IPS-18c (cell line): ENCODE measurements around the gene CCSER1.

Source experiments
- H3K4me3 ChIP-seq: 2 replicates; pipeline ENCODE4 v1.7.0; 2013; ENCODE audit warnings: low read depth, mild to moderate bottlenecking, low read length, moderate library complexity; ENCODE audit not compliant: insufficient read depth
- H3K9me3 ChIP-seq: one replicate; pipeline ENCODE4 v1.6.1; 2013; ENCODE audit warnings: mild to moderate bottlenecking, low read length, moderate library complexity; ENCODE audit not compliant: control insufficient read depth, insufficient read depth

The CCSER1 gene

GRCh38 chr4:90171491-90171890 lies 44.3 kb downstream of the CCSER1 start:
- H3K4me3 ChIP-seq = no peak overlapping the region
- no peaks in the 10 kb centered on the region for H3K9me3 ChIP-seq

DNA sequence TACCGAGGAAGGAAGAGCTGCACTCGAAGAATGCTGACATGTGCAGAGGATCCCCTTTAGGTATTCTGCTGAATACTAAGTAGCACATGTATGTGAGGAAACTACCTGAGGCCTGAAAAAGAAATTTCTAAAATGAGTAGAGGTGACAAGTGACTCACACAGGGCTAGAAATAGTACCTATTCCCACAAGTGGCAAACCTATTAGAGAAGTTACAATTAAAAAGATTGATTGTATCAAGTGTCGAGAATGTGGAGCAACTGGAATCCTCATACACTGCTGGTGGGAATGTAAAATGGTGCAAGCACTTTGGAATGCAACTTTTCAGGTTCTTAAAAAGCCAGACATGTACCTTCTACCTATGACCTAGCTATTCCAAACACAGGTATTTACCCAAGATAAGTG lies 47.4 kb downstream of the CCSER1 start:
- Histone ChIP-seq H3K9me3 (no peaks in the 10 kb centered on the region), H3K4me3 (no peak overlapping the region)

DNA sequence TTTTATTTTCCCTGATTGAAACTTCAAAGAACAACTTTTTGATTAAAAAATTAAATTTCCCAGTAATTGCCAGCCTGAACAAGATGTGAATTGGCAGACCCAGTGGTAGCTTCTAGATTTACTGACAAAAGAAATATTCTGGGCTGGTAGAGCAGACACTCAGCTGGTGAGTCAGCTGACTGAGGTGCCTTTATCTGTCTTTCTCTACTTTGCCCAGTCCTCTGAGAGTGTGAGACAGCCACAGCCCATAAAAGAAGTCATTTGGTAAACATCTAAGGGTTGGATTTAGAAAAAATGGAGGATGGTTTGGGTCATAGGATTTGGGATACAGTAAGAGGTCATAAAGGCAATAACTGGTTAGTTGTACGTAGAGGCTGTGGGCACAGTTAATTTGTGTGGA lies 54.5 kb downstream of the CCSER1 start:
- Histone ChIP-seq H3K9me3 (no peaks in the 10 kb centered on the region), H3K4me3 (no peak overlapping the region)

GRCh38 chr4:90183254-90183653 lies 56.1 kb downstream of the CCSER1 start:
- Histone ChIP-seq H3K4me3 (no peak overlapping the region), H3K9me3 (no peaks in the 10 kb centered on the region)

- H3K9me3 ChIP-seq = no peaks in the 10 kb centered on the region
- no peak overlapping the region for H3K4me3 ChIP-seq
Observed at GRCh38 chr4:90184560-90184959, 57.4 kb downstream of the CCSER1 start.

- no peaks in the 10 kb centered on the region for H3K9me3 ChIP-seq
- no peak overlapping the region for H3K4me3 ChIP-seq
Observed at GRCh38 chr4:90185416-90185815, 58.2 kb downstream of the CCSER1 start.

- Histone ChIP-seq H3K9me3 (no peaks in the 10 kb centered on the region), H3K4me3 (no peak overlapping the region)
Observed at GRCh38 chr4:90186229-90186628, 59.0 kb downstream of the CCSER1 start.

- Histone ChIP-seq H3K9me3 (no peaks in the 10 kb centered on the region), H3K4me3 (no peak overlapping the region)
Observed at GRCh38 chr4:90187148-90187884, 60.1 kb downstream of the CCSER1 start.

- Histone ChIP-seq H3K4me3 (no peak overlapping the region), H3K9me3 (no peaks in the 10 kb centered on the region)
Observed at GRCh38 chr4:90189178-90189577, 62.0 kb downstream of the CCSER1 start.

DNA sequence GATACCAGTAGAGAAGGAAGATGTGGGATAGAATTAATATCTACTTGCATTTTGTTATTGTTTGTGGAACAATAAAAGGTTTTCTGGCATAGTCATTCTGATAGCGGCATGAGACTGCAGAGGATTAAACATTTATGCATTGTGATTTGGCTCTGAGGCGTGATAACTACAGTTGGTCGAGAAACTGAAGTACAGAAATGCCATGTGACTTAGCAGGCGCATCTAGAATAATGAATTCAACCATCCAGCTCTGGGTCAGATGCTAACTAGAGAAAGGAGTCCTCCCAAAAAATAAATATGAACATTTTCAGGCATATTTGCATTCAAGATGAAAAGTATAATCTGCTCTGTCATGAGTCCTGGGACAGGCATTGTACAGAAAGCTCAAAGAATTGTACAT lies 62.8 kb downstream of the CCSER1 start:
- Histone ChIP-seq H3K4me3 (no peak overlapping the region), H3K9me3 (no peaks in the 10 kb centered on the region)

DNA sequence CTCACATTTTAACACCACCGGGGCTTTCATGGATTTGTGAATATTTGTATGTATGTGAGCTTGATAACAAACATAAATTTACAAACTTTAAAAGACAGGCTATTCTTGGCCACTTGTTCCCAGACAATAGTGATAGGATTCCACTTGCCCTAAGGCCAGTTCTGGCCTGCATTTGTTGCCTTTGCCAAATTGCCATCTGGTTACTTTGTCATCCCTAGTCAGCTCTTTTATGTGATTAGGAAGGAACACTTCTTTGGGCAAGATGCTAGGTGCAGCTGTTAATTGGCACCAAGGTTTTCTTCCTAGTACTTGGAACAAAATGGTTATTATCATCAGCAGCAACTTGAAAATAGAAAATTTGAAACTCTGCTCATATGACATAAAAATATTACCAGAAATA lies 63.3 kb downstream of the CCSER1 start:
- H3K9me3 ChIP-seq = no peaks in the 10 kb centered on the region
- no peak overlapping the region for H3K4me3 ChIP-seq

- Histone ChIP-seq H3K4me3 (no peak overlapping the region), H3K9me3 (no peaks in the 10 kb centered on the region)
Observed at GRCh38 chr4:90198086-90198847, 71.1 kb downstream of the CCSER1 start.

DNA sequence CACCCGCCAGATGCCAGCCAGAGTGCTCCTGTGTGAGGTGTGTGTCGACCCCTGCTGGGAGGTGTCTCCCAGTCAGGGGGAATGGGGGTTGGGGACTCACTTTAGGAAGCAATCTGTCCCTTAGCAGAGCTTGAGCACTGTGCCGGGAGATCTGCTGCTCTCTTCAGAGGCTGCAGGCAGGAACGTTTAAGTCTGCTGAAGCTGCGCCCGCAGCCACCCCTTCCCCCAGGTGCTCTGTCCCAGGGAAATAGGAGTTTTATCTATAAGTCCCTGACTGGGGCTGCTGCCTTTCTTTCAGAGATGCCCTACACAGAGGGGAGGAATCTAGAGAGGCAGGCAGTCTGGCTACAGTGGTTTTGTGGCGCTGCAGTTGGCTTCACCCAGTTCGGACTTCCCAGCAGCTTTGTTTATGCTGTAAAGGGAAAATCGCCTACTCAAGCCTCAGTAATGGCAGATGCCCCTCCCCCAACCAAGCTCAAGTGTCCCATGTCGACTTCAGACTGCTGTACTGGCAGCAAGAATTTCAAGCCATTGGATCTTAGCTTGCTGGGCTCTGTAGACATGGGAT lies 80.8 kb downstream of the CCSER1 start:
- H3K4me3 ChIP-seq = no peak overlapping the region
- no peaks in the 10 kb centered on the region for H3K9me3 ChIP-seq

DNA sequence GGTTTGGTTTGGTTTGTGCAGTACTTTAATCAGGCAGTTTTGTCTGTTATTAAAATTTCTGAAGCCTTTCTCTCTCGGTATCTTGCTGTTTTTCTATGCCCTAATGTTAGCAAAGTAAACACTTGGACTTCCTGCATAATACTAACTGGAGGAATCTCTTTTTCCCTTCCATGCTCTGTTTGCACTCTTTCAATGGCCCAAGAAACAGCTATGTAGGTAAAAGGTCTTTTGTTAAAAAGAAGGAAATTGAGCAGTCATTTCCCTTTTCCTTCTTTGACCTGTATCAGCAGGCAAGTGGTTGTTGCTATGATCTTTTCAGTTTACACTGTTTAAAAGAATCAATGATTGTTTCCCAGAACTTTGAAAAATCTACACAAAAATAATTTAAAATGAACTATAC lies 82.7 kb downstream of the CCSER1 start:
- H3K9me3 ChIP-seq = no peaks in the 10 kb centered on the region
- no peak overlapping the region for H3K4me3 ChIP-seq

DNA sequence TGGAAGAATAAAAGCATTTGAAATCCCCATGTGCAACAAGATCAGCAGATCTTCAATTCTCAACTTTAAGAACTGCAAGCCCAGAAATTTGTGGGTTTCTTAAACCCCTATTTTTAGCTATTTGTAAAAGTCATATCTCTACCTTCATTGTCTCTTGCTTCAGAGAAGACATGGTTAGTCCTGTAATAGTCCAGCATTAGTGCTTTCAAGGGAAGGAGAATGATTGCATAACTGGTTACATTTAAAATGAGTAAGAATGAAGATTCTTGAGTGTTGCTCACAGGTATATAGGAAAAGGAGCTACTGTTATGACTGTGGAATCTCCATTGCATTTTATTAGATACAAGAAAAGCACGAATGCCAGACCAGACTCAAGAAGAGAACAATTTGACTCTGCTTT lies 84.0 kb downstream of the CCSER1 start:
- no peak overlapping the region for H3K4me3 ChIP-seq
- H3K9me3 ChIP-seq = no peaks in the 10 kb centered on the region

DNA sequence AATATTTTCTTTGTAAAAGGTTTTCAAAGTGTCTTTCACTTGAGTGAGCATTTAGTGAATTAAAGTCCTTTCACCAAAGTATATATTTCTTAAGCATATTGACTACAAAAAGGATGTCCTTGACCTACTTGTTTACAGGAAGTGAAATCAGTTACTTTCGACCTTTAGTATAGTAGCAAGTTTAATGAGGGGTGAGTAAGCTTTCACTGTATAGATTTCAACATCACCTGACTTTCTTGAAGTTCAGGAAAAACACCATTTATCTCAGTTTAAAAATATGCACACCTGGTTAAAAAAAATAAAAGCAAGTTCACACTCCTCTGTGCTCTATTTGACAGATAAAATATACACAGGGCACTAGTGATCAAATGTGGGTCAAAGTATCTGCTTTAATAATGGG lies 88.1 kb downstream of the CCSER1 start:
- Histone ChIP-seq H3K9me3 (no peaks in the 10 kb centered on the region), H3K4me3 (no peak overlapping the region)

GRCh38 chr4:90219822-90220221 lies 92.6 kb downstream of the CCSER1 start:
- Histone ChIP-seq H3K9me3 (no peaks in the 10 kb centered on the region), H3K4me3 (no peak overlapping the region)

- Histone ChIP-seq H3K9me3 (no peaks in the 10 kb centered on the region), H3K4me3 (no peak overlapping the region)
Observed at GRCh38 chr4:90220459-90220858, 93.3 kb downstream of the CCSER1 start.
